22Rv1 (cell line): ENCODE data around the gene PRKCB.

ENCODE experiments used
- CTCF ChIP-seq: fragments of 450-650 bp; IDR thresholded peaks from 2 replicates; pipeline ENCODE4 v1.5.1; 2017; ENCODE audit warnings: mild to moderate bottlenecking
- ZFX ChIP-seq: fragments of 450-650 bp; IDR thresholded peaks from 2 replicates; pipeline ENCODE4 v1.6.1; 2017; ENCODE audit warnings: antibody characterized with exemption, borderline replicate concordance

GRCh38 chr16:23994615-23995014 lies 158.8 kb downstream of the PRKCB start:
- TF ChIP-seq CTCF (no peak), ZFX (no peak)
